Measurements from ENCODE around the gene C12orf75. TPM values are rescaled to one million over a fixed set of nuclear protein-coding genes. Genes with fewer than 3 reads are reported as not detected.

Gene C12orf75
- total and polyA plus RNA-seq, 12 donors: 6.0 to 94.2 (median 10.3) TPM

DNA sequence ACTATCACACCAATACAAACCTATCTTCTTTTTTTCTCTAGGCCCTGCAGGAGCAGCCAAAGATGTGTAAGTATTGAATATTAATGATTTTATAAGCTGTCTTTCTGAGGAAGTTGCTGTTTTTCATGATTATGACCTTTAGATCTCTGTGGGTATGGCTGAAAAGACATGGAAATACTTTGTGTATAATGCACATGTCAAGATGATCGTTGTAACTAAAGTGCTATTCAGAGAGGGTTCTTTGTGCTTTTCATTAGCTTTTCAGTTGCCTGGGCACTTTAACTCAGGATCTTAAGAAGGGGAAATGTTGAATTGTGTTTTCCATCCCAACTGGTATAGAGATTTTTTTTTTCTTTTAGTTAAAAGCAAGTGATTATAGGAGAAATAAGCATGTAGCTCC is 18.1 kb downstream of the C12orf75 start:
- Histone ChIP-seq H3K36me3 (replicated peaks in 1 of 2) (no peaks in the 10 kb centered on the region), H3K27me3 (no peaks in the 10 kb centered on the region), H3K4me3 (no peak overlapping the region), H3K4me1 (replicated peaks in 1 of 2) (no peaks in the 10 kb centered on the region), H3K9me3 (replicated peaks in 1 of 3) (no peaks in the 10 kb centered on the region), H3K27ac (no peak overlapping the region)
- intact Hi-C loops (cut with DNase I): no loop called here
- 70 to 87% (median 79%) methylated on average over 1 of the region's 1 CpG for WGBS, 4 donors
- TF ChIP-seq POLR2A (IDR thresholded peaks at IDR 0.05): no peak
- TF ChIP-seq, protein P1, sequence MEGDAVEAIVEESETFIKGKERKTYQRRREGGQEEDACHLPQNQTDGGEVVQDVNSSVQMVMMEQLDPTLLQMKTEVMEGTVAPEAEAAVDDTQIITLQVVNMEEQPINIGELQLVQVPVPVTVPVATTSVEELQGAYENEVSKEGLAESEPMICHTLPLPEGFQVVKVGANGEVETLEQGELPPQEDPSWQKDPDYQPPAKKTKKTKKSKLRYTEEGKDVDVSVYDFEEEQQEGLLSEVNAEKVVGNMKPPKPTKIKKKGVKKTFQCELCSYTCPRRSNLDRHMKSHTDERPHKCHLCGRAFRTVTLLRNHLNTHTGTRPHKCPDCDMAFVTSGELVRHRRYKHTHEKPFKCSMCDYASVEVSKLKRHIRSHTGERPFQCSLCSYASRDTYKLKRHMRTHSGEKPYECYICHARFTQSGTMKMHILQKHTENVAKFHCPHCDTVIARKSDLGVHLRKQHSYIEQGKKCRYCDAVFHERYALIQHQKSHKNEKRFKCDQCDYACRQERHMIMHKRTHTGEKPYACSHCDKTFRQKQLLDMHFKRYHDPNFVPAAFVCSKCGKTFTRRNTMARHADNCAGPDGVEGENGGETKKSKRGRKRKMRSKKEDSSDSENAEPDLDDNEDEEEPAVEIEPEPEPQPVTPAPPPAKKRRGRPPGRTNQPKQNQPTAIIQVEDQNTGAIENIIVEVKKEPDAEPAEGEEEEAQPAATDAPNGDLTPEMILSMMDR (IDR thresholded peaks at IDR 0.05): no peak
- DNase-seq: no peak

DNA sequence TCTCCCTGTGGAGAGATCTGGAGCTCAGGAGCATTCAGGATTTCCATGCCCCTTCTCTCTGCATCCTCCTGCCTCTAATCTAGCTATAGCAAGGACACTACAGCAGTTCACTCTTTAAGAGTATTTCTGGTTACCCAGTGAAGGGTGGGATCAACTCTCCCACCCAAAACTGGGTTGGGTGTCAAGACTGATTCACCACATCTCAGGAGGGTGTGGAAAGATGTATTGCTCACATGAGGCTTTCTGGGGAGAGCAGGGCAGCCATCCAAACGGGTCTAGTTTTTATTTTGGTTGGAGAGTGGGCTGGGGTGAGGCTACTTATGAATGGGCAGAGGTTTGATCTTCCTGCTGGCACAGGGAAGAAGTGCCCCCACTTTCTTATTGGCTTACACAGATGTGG is 18.6 kb downstream of the C12orf75 start:
- Histone ChIP-seq H3K36me3 (replicated peaks in 1 of 2) (no peaks in the 10 kb centered on the region), H3K27me3 (no peaks in the 10 kb centered on the region), H3K27ac (no peak overlapping the region), H3K4me1 (replicated peaks in 1 of 2) (no peaks in the 10 kb centered on the region), H3K4me3 (no peak overlapping the region), H3K9me3 (replicated peaks in 1 of 3) (no peaks in the 10 kb centered on the region)
- 45 to 60% (median 51%) methylated on average over 1 of the region's 1 CpG for WGBS, 4 donors
- intact Hi-C loops (cut with DNase I): no loop called here
- DNase-seq: no peak
- TF ChIP-seq, protein P1 (IDR thresholded peaks at IDR 0.05): no peak
- no peak for TF ChIP-seq POLR2A (IDR thresholded peaks at IDR 0.05)

DNA sequence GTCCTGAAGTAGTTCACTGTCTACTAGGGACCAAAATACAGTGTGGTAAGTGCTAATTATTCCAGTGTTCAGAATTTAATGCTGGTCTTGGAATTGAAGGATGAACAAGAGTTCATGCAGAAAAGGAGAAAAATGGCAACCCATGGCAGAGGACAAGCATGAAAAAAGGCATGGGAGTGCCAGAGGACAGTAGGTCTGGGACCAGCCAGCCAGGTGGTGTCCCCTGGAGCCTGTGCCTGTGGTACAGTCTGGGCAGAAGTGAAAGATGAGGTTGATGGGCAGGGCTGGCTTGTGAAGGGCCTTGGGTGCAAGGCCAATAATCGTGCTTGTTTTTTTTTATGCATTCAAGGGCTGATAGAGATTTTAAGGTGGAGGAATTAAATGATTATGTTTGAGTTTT is 21.0 kb downstream of the C12orf75 start:
- no peaks in the 10 kb centered on the region for H3K27me3 ChIP-seq
- intact Hi-C loops (cut with DNase I): no loop called here
- WGBS, 4 donors: 27 to 47% (median 42%) methylated on average over 1 of the region's 1 CpG
- H3K9me3 ChIP-seq (replicated peaks in 1 of 3): no peaks in the 10 kb centered on the region
- H3K27ac ChIP-seq: no peak overlapping the region
- DNase-seq: no peak
- no peaks in the 10 kb centered on the region for H3K36me3 ChIP-seq (replicated peaks in 1 of 2)
- peaks cover 2 to 4% of the 10 kb centered on the region in 2 donors for H3K4me1 ChIP-seq (replicated peaks in 1 of 2)
- TF ChIP-seq POLR2A (IDR thresholded peaks at IDR 0.05): no peak
- TF ChIP-seq, protein P1 (IDR thresholded peaks at IDR 0.05): no peak
- H3K4me3 ChIP-seq: no peak overlapping the region

DNA sequence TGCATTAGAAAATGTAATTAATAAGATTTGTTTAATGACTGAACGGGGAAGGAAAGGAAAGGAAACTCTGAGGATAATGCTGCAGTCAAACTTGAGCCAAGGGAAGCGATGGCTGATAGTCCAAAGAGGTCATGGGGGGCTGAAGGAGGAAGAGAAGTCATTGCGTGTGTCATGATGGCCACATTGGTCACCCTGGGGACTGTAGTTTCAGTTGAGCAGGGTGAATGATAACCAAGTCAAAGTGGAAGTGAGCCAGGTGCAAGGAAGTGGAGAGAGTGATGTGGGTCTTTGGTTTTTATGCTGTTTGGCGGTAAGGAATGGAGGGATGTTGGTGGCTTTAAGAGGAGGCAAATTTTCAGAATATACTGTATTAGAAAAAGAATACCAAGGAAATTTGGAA is 21.6 kb downstream of the C12orf75 start:
- intact Hi-C loops (cut with DNase I): no loop called here
- H3K27ac ChIP-seq: no peak overlapping the region
- H3K9me3 ChIP-seq (replicated peaks in 1 of 3): no peaks in the 10 kb centered on the region
- no peaks in the 10 kb centered on the region for H3K27me3 ChIP-seq
- no peak for DNase-seq
- WGBS, 4 donors: 85 to 95% (median 89%) methylated on average over 4 of the region's 4 CpGs
- TF ChIP-seq, protein P1 (IDR thresholded peaks at IDR 0.05): no peak
- no peak for TF ChIP-seq POLR2A (IDR thresholded peaks at IDR 0.05)
- peaks cover 8 to 9% of the 10 kb centered on the region in 2 donors for H3K4me1 ChIP-seq (replicated peaks in 1 of 2)
- no peak overlapping the region for H3K4me3 ChIP-seq
- H3K36me3 ChIP-seq (replicated peaks in 1 of 2): no peaks in the 10 kb centered on the region

All from adrenal gland (tissue), 12 donors.